NCI-H1694 treated with DMSO at 0.1 percent for 48 hours (cell line): Measurements from ENCODE around the gene SLC34A2.

Source experiments
- DNase-seq: peaks from one replicate; lab custom pipeline; 2025; lab: John Stamatoyannopoulos, UW

Gene SLC34A2

GRCh38 chr4:25727711-25728493 lies 72.3 kb downstream of the SLC34A2 start:
- no peak for DNase-seq
